Testis (tissue), 3 donors: ENCODE data around the gene FAM163B. TPM values are rescaled to one million over a fixed set of nuclear protein-coding genes. Genes with fewer than 3 reads are reported as not detected.

Experiments used
- DNase-seq: peaks from one replicate; pipeline ENCODE4 v3.0.0-alpha.2; 2019
- H3K27ac ChIP-seq, 2 donors: fragments of 200-600 bp; sonication (generic); one replicate each; pipeline ENCODE4 v1.5.1; 2019
- H3K27me3 ChIP-seq: fragments of 200-600 bp; sonication (generic); one replicate; pipeline ENCODE4 v1.5.1; 2019
- H3K36me3 ChIP-seq: fragments of 200-600 bp; sonication (generic); one replicate; pipeline ENCODE4 v1.5.1; 2017; ENCODE audit warnings: low read depth; ENCODE audit errors: missing control alignments
- H3K4me1 ChIP-seq: fragments of 200-600 bp; sonication (generic); one replicate; pipeline ENCODE4 v1.5.1; 2019
- H3K4me3 ChIP-seq, 2 donors: fragments of 200-600 bp; sonication (generic); one replicate each; pipeline ENCODE4 v1.5.1; 2017 to 2019
- H3K9me3 ChIP-seq: fragments of 200-600 bp; sonication (generic); one replicate; pipeline ENCODE4 v1.5.1; 2017
- CTCF ChIP-seq, 3 experiments: fragments of 450-650 bp in 2 of 3; fragments of 200-600 bp in 1 of 3; sonication (generic) in 1 of 3; IDR thresholded peaks; one replicate each; pipeline ENCODE4 v1.5.1; 2016 to 2019; ENCODE audit warnings: antibody characterized with exemption in 3 of 3, mild to moderate bottlenecking in 2 of 3, moderate library complexity in 1 of 3
- POLR2A ChIP-seq: fragments of 450-650 bp; IDR thresholded peaks from one replicate; pipeline ENCODE4 v1.6.1; 2017; ENCODE audit warnings: antibody characterized with exemption, mild to moderate bottlenecking, moderate library complexity
- WGBS, 2 donors: methylation state at CpG; one replicate each; pipeline ENCODE4 v1.1.5; 2018; 5-methylcytosine and 5-hydroxymethylcytosine counted together
- intact Hi-C: fragments of 100-400 bp; cut with DNase I; formaldehyde crosslinking; loops from one replicate; pipeline ENCODE4 v1.15.1; 2023; ENCODE audit warnings: low total_unique reads
- polyA plus RNA-seq: library from polyadenylated mRNA; stranded (reverse); fragments of 350-450 nt; fragmentation: Illumina TruSeq; extraction: RNeasy Lipid Tissue Mini Kit (QIAGEN cat#74804); gene quantifications from one replicate; pipeline ENCODE4 v1.2.3, GENCODE V29; 2014; ENCODE audit warnings: low read depth, low replicate concordance; ENCODE audit not compliant: insufficient read depth
- total RNA-seq, 2 donors: library from RNA; depleted of rRNA; stranded (reverse); fragments of >200 nt; gene quantifications; one replicate each; pipeline ENCODE4 v1.2.3, GENCODE V29; 2016

The FAM163B gene
- total and polyA plus RNA-seq, 3 donors from 2014 or later, result 2.2 to 3.8 (median 2.8) TPM

GRCh38 chr9:133581513-133582343 lies 27.5 kb downstream of the FAM163B start:
- Histone ChIP-seq H3K27me3 (no peaks in the 10 kb centered on the region), H3K9me3 (no peaks in the 10 kb centered on the region), H3K4me3 (no peak overlapping the region), H3K27ac (no peak overlapping the region), H3K4me1 (peaks cover 20% of the 10 kb centered on the region), H3K36me3 (no peaks in the 10 kb centered on the region)
- no peak for DNase-seq
- intact Hi-C loops, result no loop called here
- TF ChIP-seq POLR2A (no peak), CTCF (IDR thresholded peaks at IDR 0.05) (no peak)
- WGBS, 2 donors, result 63 to 71% methylated on average over 17 to 19 of the region's 19 CpGs

GRCh38 chr9:133581011-133581410 lies 28.2 kb downstream of the FAM163B start:
- no peaks in the 10 kb centered on the region for H3K36me3 ChIP-seq
- no peak for TF ChIP-seq POLR2A
- TF ChIP-seq CTCF (IDR thresholded peaks at IDR 0.05), result no peak
- H3K4me3 ChIP-seq, result no peak overlapping the region
- intact Hi-C loops, result no loop called here
- peaks cover 21% of the 10 kb centered on the region for H3K4me1 ChIP-seq
- no peak for DNase-seq
- H3K27me3 ChIP-seq, result no peaks in the 10 kb centered on the region
- no peaks in the 10 kb centered on the region for H3K9me3 ChIP-seq
- no peak overlapping the region for H3K27ac ChIP-seq
- 75 to 77% methylated on average over 4 of the region's 4 CpGs for WGBS, 2 donors

GRCh38 chr9:133580419-133580738 lies 28.8 kb downstream of the FAM163B start:
- intact Hi-C loops, result no loop called here
- Histone ChIP-seq H3K36me3 (no peaks in the 10 kb centered on the region), H3K4me3 (no peak overlapping the region), H3K27me3 (no peaks in the 10 kb centered on the region), H3K4me1 (peaks cover 21% of the 10 kb centered on the region), H3K27ac (no peak overlapping the region), H3K9me3 (no peaks in the 10 kb centered on the region)
- 85 to 94% methylated on average over 6 of the region's 6 CpGs for WGBS, 2 donors
- DNase-seq, result no peak
- TF ChIP-seq CTCF (IDR thresholded peaks at IDR 0.05) (no peak), POLR2A (no peak)

- TF ChIP-seq POLR2A, result no peak
- Histone ChIP-seq H3K36me3 (no peaks in the 10 kb centered on the region), H3K27ac (no peak overlapping the region), H3K4me3 (no peak overlapping the region), H3K9me3 (no peaks in the 10 kb centered on the region), H3K4me1 (peaks cover 16% of the 10 kb centered on the region), H3K27me3 (no peaks in the 10 kb centered on the region)
- no peak for DNase-seq
- 87% methylated on average over 14 to 31 of the region's 31 CpGs for whole genome bisulfite sequencing, 2 donors
- intact Hi-C loops, result no loop called here
Observed at GRCh38 chr9:133579601-133580418, 29.4 kb downstream of the FAM163B start.
